ENCODE results near the gene RAVER1.

GRCh38 chr19:10339977-10340376 lies 6.6 kb upstream of the RAVER1 start:
- no peak for TF ChIP-seq CTCF (IDR thresholded peaks at IDR 0.05; ENCODE audit: borderline replicate concordance, extremely low read depth, low read length, poor library complexity, severe bottlenecking)
- TF ChIP-seq EZH2 (IDR thresholded peaks at IDR 0.05; ENCODE audit: borderline replicate concordance, low read depth, low read length, severe bottlenecking): no peak
